Right cardiac atrium (tissue), 5 donors: Measurements from ENCODE around the gene STK11IP. TPM values are rescaled to one million over a fixed set of nuclear protein-coding genes. Genes with fewer than 3 reads are reported as not detected.
A peak's percentile ranks its signal among the peaks of the same experiment; 100 is the strongest.

ENCODE experiments used
- ATAC-seq, 2 donors: fragments of 200-7000 bp; cut with Tn5 transposase; one replicate each; pipeline versions ENCODE4 v1.8.0 to v1.9.1; 2020; ENCODE audit warnings: moderate library complexity in 2 of 2, mild to moderate bottlenecking in 1 of 2
- DNase-seq, 3 donors: peaks; one replicate each; pipeline ENCODE4 v3.0.0-alpha.2; 2020
- H3K27ac ChIP-seq: one replicate; pipeline ENCODE4 v1.5.1; 2013; ENCODE audit warnings: mild to moderate bottlenecking, low read length, control low read depth, moderate library complexity
- H3K27me3 ChIP-seq: one replicate; pipeline ENCODE4 v1.6.1; 2013; ENCODE audit not compliant: control insufficient read depth, insufficient read depth
- H3K4me1 ChIP-seq: one replicate; pipeline ENCODE4 v1.6.1; 2013; ENCODE audit warnings: low read length; ENCODE audit not compliant: control insufficient read depth, insufficient read depth
- H3K4me3 ChIP-seq: one replicate; pipeline ENCODE4 v1.5.1; 2013; ENCODE audit warnings: low read length, control low read depth
- H3K9me3 ChIP-seq: one replicate; pipeline ENCODE4 v1.6.1; 2013; ENCODE audit warnings: low read length; ENCODE audit not compliant: control insufficient read depth
- WGBS: extraction: QIAGEN DNeasy Blood & Tissue Kit; methylation state at CpG from one replicate; pipeline ENCODE4 v1.1.7; 2013; 5-methylcytosine and 5-hydroxymethylcytosine counted together
- intact Hi-C, 4 donors: fragments of 100-400 bp; cut with DNase I; formaldehyde crosslinking; loops; one replicate each; pipeline versions ENCODE4 v1.11.0 to v1.14.0; 2022 to 2023
- long read RNA-seq, 4 donors: library from polyadenylated mRNA; unstranded; transcript quantifications; one replicate each; pipeline ENCODE4 v2.0.0, GENCODE V29; 2020 to 2021
- polyA plus RNA-seq: library from polyadenylated mRNA; stranded (reverse); fragments of 200-250 nt; gene quantifications from one replicate; pipeline ENCODE4 v1.2.3, GENCODE V29; 2013
- total RNA-seq, 4 donors: library from RNA; stranded (reverse); fragmentation: NEBNext Ultra II Directional; extraction: Animal tissue kit (Norgen Biotek cat#: 25700); gene quantifications; one replicate each; pipeline ENCODE4 v1.2.1, GENCODE V29; 2021
- donor health status: healthy with polysubstance abuse.
- donor health status: DM: no; HTN: yes; CAD: no.
- donor health status: DM: no; HTN: no; CAD: no.
- donor health status: DM: no; HTN: yes; CAD: no; lungs with severe emphysema.
- donor health status: DM: yes; HTN: yes; CAD: no.

Gene STK11IP, protein sequence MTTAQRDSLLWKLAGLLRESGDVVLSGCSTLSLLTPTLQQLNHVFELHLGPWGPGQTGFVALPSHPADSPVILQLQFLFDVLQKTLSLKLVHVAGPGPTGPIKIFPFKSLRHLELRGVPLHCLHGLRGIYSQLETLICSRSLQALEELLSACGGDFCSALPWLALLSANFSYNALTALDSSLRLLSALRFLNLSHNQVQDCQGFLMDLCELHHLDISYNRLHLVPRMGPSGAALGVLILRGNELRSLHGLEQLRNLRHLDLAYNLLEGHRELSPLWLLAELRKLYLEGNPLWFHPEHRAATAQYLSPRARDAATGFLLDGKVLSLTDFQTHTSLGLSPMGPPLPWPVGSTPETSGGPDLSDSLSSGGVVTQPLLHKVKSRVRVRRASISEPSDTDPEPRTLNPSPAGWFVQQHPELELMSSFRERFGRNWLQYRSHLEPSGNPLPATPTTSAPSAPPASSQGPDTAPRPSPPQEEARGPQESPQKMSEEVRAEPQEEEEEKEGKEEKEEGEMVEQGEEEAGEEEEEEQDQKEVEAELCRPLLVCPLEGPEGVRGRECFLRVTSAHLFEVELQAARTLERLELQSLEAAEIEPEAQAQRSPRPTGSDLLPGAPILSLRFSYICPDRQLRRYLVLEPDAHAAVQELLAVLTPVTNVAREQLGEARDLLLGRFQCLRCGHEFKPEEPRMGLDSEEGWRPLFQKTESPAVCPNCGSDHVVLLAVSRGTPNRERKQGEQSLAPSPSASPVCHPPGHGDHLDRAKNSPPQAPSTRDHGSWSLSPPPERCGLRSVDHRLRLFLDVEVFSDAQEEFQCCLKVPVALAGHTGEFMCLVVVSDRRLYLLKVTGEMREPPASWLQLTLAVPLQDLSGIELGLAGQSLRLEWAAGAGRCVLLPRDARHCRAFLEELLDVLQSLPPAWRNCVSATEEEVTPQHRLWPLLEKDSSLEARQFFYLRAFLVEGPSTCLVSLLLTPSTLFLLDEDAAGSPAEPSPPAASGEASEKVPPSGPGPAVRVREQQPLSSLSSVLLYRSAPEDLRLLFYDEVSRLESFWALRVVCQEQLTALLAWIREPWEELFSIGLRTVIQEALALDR
- total RNA-seq (10 to 100 TPM; 12.1 to 19.0 (median 15.1) TPM), polyA plus RNA-seq (13.4 TPM)
- long read RNA-seq, donor 1, partial matches to known transcripts, result 6 of 17 reads
- long read RNA-seq, donor 1, other reads (novel, unspliced or antisense), result 8 of 17 reads
- long read RNA-seq, donor 2, partial matches to known transcripts, result 2 of 15 reads
- long read RNA-seq, donor 2, other reads (novel, unspliced or antisense), result 12 of 15 reads
- long read RNA-seq, donor 3, transcript STK11IP-204 (25 exons, 3,615 nt), result major isoform, 5 of 17 reads
- long read RNA-seq, donor 3, partial matches to known transcripts, result 6 of 17 reads
- long read RNA-seq, donor 3, other reads (novel, unspliced or antisense), result 6 of 17 reads
- long read RNA-seq, donor 4, partial matches to known transcripts, result 10 of 21 reads
- long read RNA-seq, donor 4, other reads (novel, unspliced or antisense), result 7 of 21 reads

DNA sequence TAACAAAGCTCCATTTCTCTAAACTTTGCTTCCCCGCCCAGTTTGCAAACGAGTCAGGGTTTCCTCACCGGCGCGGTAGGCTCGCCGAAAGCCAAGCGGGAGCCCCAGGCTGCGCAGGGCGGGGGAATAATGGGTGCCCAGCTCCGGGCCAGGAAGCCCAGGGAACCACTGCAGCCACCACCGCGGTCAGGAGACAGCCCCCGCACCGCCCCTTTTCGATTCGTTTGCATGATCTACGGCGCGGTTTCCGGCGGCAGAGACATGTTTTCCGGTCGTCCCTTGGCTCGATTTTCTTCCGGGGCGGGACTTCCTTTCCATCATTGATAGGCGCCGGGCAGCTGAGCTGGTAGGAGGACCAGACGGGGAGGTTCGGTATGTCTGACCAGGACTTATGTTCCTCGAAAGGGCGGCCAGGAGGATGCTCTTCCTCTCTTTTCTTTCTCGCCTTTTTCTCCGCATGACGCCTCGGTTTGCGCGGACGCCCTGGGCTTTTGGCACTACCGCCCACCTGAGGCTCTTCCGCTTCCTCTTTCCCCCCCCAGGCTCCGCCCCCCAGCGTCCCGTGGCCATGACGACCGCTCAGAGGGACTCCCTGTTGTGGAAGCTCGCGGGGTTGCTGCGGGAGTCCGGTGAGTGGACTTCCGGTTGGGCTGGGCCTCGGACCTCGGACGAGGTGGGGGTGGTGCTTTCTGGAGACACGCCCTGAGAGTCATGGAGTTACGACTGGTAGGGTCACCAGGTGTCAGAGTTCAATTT, at the start of gene STK11IP:
Gene STK11IP (plus strand): TSS at position 306 of the 756 bp plus-strand sequence. CDS start 263 bp downstream, at position 569.
- ATAC-seq (peak; percentile 98), DNase-seq (peak; percentile 97 to 99 (median 98))
- no peaks in the 10 kb centered on the region for H3K9me3 ChIP-seq
- no peaks in the 10 kb centered on the region for H3K27me3 ChIP-seq
- under 1% methylated on average over 57 of the region's 57 CpGs for WGBS
- intact Hi-C loops, result loop anchor here in 1 of 4 donors (5.0 kb wide), 1 partner anchor 45 kb away; no protein-coding TSS in a partner anchor
- H3K27ac ChIP-seq, result peak within 1 kb of the TSS; percentile 87
- H3K4me3 ChIP-seq, result peak within 1 kb of the TSS; percentile 69
- H3K4me1 ChIP-seq, result no peaks in the 10 kb centered on the region

DNA sequence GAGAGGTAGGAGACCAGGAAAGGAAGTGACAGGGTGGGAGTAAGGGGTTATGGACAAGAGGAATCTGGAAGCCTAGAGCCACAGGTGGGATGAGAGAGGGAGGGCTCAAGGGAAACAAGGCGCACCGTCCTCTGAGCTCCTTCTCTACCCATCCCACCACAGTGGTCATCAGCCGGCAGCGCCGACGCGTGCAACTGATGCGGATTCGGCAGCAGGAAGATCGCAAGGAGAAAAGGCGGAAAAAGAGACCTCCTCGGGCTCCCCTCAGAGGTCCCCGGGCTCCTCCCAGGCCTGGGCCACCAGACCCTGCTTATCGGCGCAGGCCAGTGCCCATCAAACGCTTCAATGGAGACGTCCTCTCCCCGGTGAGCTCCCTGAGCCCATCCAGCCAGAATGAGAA, 48.7 kb upstream of the STK11IP start:
- no peaks in the 10 kb centered on the region for H3K27me3 ChIP-seq
- ATAC-seq, result no peak
- no peak overlapping the region for H3K4me3 ChIP-seq
- intact Hi-C loops, result loop anchor here in 1 of 4 donors (10.0 kb wide), 1 partner anchor 146 kb away; no protein-coding TSS in a partner anchor
- no peaks in the 10 kb centered on the region for H3K9me3 ChIP-seq
- peaks cover 5% of the 10 kb centered on the region for H3K4me1 ChIP-seq
- no peak overlapping the region for H3K27ac ChIP-seq
- DNase-seq, result peak in 1 of 3 donors; percentile 42
- 93% methylated on average over 18 of the region's 18 CpGs for WGBS

DNA sequence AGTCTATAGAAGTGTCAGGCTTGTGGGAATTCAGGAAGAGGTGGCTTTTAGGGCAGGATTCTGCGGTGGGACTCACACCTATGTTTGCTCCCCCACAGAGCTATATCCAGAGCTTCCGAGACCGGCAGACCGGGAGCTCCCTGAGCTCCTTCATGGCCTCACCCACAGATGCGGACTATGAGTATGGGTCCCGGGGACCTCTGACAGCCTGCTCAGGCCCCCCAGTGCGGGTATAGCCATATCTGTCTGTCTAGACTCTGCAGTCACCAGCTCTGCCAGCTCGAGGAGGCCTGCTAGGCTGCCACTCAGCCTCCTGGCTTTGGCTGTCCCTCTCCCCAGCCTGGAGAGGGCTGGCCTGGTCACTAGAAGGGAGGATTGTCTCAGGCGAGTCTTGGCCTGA, 48.0 kb upstream of the STK11IP start:
- Histone ChIP-seq H3K27ac (no peak overlapping the region), H3K9me3 (no peaks in the 10 kb centered on the region), H3K27me3 (no peaks in the 10 kb centered on the region), H3K4me3 (no peak overlapping the region), H3K4me1 (peaks cover 5% of the 10 kb centered on the region)
- no peak for ATAC-seq
- no peak for DNase-seq
- intact Hi-C loops, result loop anchor here in 1 of 4 donors (10.0 kb wide), 1 partner anchor 145 kb away; no protein-coding TSS in a partner anchor
- WGBS, result 86% methylated on average over 9 of the region's 9 CpGs

DNA sequence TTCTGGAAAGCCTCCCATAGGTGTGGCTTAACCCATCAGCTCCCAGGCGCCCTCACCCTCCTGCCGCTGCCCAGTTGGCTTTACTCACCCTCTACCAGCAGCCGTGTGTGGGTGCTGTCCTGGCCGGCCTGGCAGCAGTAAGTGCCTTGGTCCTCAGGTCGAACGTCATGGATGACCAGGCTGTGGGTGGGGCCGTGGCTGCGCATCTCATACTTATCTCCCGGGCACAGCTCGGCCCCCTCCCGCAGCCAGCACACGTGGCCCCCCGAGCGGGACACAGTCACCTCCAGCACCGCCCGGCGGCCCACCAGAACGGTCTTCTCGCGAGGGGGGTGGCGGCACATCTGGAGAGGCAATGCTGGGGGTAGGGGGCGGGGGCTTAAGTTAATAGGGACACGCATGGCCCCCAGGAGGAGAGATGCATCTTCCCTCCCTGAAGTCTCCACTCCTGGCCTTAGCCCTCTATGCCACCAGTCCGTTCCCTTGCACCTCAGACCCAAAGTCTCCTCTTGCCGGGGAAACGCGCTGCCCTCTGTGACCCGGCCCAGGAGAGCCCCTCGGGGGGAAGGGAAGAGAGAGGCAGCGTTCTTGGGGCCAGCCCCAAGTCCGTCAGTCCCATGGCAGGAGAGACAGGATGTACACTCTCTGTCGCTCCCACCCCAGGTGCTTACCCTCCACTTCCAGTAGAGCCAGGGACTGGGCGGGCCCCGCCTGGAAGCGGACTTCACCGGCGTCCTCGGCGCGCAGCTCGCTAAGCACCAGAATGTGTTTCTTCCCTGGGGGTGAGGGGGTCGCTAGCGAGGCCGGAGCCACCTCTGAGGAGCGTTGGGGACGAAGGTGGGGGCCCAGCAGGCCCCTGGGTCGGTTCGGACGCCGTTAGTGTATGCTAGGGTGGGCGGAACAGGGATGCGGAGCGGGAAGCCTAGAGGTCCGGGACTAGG, 45.9 kb upstream of the STK11IP start:
- ATAC-seq (peak; percentile 5 to 17), DNase-seq (peak in 1 of 3 donors; percentile 71)
- WGBS, result 19% methylated on average over 54 of the region's 54 CpGs
- H3K4me1 ChIP-seq, result peaks cover 5% of the 10 kb centered on the region
- intact Hi-C loops, result no loop called here
- H3K9me3 ChIP-seq, result no peaks in the 10 kb centered on the region
- no peaks in the 10 kb centered on the region for H3K27me3 ChIP-seq
- no peak overlapping the region for H3K27ac ChIP-seq
- H3K4me3 ChIP-seq, result peak overlapping the region; percentile 42

DNA sequence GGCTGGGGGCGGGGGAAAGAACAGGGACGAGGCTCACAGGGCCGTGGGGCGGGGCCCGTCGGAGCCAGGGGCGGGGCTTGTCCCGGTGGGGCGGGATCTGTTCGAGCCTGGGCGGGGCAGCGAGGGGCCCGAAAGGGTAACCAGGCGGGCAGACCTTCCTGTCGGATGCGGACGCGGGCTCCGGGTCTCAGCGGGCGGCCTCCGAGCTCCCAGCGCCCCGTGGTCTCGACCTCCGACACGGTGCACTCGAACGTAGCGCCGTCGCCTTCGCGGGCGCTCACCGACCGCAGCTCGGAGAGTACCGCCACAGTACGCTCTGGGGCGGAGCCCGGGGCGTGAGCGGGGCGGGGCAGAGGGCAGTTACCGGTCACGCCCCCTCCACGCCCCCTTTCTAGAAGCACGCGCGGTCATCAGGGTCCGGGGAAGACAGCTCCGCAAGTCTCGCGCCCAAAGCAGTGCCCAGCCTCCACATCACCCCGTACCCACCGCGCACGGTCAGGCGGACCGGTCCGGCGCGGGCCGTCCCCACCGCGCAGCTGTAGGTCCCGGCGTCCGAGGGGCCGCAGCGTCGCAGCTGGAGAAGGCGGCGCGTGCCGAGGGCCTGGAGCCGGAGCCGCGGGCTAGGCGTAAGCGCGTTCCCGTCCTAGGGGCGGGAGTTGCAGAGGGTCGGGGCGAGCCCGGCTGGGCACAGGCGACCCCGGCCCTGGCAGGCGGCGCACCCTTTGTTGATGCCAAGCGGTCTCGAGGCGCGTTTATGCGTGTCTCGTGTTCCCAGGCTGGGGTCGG, 45.1 kb upstream of the STK11IP start:
- ATAC-seq, result peak; percentile 91 to 92
- intact Hi-C loops, result no loop called here
- 1% methylated on average over 99 of the region's 99 CpGs for WGBS

DNA sequence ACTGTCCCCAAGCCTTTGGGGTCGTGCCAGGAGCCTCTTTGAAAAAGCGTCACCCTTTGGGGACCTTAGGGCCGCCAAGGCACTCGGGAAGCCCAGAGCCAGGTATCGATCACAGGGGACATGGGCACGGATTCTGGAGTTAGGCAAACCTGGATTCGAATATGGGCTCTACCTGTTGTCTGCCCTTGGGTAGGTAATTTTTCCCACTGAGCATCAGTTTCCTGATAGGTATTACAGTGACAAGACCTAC, 44.6 kb upstream of the STK11IP start:
- DNase-seq (no peak), ATAC-seq (no peak)
- intact Hi-C loops, result no loop called here
- Histone ChIP-seq H3K9me3 (no peaks in the 10 kb centered on the region), H3K27ac (no peak overlapping the region), H3K4me3 (no peak overlapping the region), H3K4me1 (peaks cover 5% of the 10 kb centered on the region), H3K27me3 (no peaks in the 10 kb centered on the region)
- WGBS, result 32% methylated on average over 7 of the region's 7 CpGs

More for the DNA sequence above, 45.1 kb upstream of the STK11IP start:
- Histone ChIP-seq H3K4me3 (peak overlapping the region; percentile 42), H3K27me3 (no peaks in the 10 kb centered on the region), H3K4me1 (peaks cover 5% of the 10 kb centered on the region), H3K27ac (no peak overlapping the region), H3K9me3 (no peaks in the 10 kb centered on the region)
- peak; percentile 91 to 96 (median 94) for DNase-seq

DNA sequence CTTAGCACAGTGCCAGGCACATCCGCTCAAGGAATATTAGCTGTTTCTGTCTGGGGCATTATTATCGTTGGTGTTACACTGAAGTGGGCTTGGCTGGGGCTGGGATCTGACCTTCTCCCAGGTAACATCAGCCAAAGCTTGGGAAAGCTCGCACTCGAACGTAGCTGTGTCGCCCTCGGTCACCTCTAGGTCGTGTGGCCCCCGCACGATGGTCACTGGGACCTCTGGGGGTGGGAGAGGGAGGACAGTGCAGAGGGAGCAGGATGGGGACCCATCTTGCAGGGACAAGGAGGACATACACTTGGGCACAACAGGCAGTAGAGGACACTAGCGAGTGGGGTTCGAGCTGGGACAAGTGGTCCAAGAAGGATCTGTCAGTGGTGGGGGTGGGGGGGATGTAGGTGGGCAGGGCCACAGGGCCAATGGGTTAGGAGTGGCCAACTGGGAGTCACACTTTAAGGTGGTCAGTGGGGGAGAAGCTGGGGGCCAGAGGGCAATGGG, 44.1 kb upstream of the STK11IP start:
- DNase-seq (no peak), ATAC-seq (no peak)
- H3K4me1 ChIP-seq, result peaks cover 5% of the 10 kb centered on the region
- no peak overlapping the region for H3K4me3 ChIP-seq
- WGBS, result 78% methylated on average over 12 of the region's 12 CpGs
- H3K27me3 ChIP-seq, result no peaks in the 10 kb centered on the region
- intact Hi-C loops, result no loop called here
- no peaks in the 10 kb centered on the region for H3K9me3 ChIP-seq
- no peak overlapping the region for H3K27ac ChIP-seq

DNA sequence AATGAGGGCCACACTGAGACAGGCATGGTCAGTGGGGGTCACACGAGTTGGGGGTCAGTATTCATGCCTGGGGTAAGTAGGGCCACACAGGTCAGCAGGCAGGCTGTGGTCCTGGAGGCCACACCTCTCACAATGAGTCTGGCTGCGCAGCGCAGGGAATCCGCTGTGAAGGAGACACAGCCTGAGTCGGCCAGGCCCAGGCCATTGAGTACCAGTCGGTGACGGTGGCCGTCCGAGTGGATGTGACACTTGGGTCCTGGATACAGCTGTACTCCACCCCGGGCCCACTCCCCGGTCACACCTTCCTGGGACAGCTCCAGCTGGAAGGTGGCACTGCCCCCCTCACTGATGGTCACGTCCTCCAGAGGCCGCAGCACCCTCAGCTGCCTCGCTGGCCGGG, 43.3 kb upstream of the STK11IP start:
- 94% methylated on average over 15 of the region's 15 CpGs for WGBS
- intact Hi-C loops, result no loop called here
- Histone ChIP-seq H3K4me3 (no peak overlapping the region), H3K9me3 (no peaks in the 10 kb centered on the region), H3K27me3 (no peaks in the 10 kb centered on the region), H3K4me1 (peaks cover 5% of the 10 kb centered on the region), H3K27ac (no peak overlapping the region)
- peak in 1 of 3 donors; percentile 56 for DNase-seq
- ATAC-seq, result no peak
